NCI-H1092 treated with DMSO at 0.1 percent for 48 hours (cell line): ENCODE data around the gene GXYLT2.

Experiments used
- DNase-seq: peaks from one replicate; lab custom pipeline; 2025; lab: John Stamatoyannopoulos, UW

GXYLT2 gene

DNA sequence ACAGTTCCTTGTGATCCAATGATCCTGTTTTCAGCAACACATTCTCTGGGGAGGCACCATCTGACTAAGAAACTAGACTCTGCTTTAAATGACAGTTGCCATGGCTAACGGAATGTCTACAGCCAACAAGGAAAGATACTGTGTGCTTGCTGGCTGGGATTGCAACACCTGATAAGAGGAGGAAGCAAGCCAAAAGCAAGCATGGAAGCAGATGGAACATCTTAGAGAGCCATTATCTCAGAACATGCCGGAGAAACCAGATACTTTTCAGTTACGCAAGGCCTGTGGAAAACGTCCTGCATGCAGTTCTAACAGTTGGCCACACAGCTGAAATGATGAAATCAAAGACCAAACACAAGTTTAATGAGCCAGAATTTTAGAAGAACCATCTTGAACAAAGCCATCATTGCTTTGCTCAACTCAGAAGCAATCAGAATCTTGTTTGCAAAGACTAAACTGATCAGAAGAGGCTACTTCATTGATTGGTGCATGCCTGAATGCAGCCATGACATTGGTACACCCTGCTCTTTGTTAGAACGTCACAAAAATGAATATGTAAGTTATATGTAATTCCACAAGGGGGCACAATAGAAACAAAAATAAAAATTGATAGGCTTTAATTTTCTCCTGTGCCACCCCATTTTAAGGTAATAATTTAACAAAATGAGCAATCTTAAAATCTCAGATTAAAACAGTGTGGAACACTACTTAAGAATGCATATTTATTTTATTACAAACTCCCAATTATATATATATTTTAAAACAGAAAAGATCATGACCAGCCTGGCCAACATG, 50.8 kb downstream of the GXYLT2 start:
- DNase-seq = peak; percentile 51

DNA sequence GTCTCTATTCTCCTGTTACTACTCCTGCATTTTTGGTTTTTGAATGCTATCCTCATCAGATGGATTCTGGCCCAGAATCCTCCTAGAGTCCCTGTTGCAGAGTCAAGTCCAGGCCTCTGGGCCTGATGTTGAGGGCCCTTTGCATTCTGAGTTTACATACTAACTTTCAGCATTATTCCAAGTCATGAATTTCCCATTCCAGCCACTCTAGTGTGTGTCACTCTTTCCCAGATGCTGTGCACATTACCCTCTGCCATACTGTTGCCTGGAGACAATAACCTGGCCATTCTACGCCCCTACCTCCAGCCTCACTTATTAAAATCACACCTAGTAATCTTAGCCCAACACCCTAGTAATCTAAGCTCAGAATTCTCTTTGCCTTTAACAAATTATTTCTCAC, 53.4 kb downstream of the GXYLT2 start:
- DNase-seq = no peak

DNA sequence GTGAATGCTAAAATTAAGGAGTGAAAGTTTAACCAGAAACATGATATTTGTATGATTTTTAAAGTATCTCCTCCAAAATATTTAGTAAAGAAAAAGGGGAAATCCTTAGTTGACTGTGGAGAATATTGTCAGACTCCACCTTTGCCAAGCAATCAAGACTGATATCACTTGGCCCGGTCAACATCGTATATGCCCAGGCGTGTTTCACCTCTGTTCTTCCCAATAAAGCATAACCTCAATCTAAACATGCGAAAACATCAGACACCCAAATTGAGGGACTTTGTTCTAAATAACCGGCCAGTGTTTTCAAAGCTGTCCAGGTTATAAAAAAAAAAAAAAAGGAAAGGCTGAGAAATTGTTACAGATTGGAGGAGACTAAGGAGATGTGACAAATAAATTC, 54.6 kb downstream of the GXYLT2 start:
- no peak for DNase-seq

DNA sequence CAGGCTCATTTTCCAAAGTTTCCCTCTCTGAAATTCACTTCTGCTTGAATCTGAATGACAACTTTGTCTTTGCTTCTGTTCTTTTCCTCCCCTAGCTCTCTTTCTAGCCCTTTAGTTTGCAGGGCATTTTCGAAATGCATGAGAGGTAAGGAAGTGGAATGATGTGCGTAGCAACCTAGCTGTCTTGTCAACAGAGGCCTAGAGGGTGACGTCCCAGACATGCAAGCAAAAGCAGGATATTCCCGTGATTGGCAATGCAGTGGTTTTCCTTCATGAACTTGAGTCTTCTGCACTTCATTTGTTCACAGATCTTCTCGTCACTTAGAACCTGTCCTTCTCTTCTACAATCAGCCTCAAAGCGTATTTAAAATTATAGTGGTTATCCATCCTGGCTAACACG, 56.9 kb downstream of the GXYLT2 start:
- DNase-seq = no peak

DNA sequence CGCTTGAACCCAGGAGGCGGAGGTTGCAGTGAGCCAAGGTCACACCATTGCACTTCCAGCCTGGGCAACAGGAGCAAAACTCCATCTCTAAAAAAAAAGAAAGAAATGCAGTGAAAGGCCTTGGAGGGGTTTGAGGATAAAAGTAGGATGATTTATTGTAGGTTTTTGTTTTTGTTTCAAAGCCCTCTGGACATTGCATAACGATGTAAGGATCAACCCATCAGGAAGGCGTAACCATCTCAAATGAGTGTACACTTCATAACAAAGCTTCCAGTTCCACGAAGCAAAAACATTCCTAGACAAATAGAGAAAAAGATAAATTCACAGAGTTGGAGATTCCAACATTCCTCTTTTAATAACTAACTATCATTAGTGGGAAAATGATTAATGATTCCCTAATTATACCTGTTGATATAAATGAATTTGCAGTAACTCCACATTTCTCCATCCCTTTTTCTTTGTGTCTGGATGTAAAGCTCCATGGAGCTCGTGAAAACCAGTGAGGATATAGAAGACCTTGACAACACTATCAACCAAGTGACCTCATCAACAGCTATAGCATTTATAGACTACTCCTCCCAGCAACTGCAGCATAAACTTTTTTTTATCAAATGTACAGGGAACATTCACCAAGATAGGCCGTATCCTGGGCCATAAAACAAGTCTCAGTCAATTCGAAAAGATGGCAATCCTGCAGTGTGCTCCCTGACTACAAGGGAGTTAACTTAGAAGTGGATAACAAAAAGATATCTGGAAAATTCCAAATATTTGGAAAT, 60.1 kb downstream of the GXYLT2 start:
- no peak for DNase-seq

DNA sequence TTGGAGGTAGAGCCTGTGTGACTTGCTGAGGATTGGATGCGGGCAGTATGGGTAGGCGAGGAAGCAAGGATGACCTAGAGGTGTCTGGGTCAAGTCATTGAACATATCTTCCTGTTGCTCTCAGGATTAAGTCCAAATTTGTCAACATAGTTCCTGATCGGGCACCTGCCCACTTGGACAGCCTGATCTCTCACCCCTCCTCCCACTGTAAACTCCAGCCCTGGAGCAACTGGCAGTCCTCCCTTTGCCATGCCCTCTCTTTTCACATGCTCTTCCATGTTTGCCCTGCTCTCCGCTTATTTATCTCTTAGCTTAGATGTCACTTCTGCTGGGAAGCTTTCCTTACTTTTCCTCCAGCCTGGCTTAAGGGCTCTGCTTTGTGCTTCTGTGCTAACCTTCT, 61.2 kb downstream of the GXYLT2 start:
- no peak for DNase-seq

DNA sequence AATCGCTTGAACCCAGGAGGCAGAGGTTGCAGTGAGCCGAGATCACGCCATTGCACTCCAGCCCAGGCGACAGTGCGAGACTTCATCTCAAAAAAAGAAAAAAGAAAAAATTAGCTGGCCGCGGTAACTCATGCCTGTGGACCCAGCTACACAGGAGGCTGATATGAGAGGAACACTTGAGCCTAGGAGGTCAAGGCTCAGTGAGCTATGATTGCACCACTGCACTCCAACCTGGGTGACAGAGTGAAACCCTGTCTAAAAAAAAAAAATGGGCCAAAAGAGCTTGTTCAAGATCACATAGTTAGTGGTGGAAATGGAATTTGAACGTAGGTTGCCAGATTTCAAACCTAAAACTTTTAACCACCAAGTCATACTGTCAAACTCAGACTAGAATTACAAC, 62.5 kb downstream of the GXYLT2 start:
- DNase-seq = no peak

DNA sequence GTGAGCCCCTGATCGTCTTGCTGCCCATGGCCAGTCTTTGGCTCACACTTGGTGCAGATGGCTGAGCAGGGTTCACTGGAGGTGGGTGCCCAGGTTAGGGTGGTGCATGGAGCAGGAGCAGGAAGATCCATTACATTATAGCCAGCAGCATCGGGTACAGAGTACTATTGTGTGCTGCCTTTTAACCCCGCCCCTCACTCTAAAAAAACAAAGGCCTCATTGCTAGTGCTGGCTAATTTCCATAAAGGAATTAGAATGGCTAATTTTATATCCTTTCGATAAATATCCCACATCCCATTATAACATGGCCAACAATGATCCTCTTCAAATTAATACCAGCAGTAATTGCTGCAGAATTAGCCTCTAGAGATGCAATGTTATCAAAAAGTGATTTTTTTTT, 63.0 kb downstream of the GXYLT2 start:
- DNase-seq = no peak

DNA sequence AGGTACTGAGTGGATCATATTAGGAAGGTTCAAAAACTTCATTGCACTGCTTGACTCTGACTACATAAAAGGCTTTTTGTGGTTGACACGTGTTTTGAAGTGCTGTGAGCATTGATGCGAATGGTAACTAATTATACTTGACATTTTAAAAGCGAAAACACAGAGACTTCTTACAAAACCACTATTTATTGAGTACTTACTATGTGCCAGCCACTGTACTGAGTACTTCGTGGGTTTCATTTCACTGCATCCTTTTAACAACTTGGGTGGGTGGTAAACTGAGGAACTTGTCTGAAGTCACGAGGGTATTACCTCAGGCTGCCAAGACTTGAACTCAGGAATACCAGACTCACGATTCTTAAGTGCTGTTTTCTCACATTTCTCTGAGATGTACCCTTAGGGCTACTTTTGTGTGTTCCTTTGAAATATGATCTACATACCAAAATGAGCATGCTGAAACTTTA, 63.4 kb downstream of the GXYLT2 start:
- DNase-seq = no peak

DNA sequence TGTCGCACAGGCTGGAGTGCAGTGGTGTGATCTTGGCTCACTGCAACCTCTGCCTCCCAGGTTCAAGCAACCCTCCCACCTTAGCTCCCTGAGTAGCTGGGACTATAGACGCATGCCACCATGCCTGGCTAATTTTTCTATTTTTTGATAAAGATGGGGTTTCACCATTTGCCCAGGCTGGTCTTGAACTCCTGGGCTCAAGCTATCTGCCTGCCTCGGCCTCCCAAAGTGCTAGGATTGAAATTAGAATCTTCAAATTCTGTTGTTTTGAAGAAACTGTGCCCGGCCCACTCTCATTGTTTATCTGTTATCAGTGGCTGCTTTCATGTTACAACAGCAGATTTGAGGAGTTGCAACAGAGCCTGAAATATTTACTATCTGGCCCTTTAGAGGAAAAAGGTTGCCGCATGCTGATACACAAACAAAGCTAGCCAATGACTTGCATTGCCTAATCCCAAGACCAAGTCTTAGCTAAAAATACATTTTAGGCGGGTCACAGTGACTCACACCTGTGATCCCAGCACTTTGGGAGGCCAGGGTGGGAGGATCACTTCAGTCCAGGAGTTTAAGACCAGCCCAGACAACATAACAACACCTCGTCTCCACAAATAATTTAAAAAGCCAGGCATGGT, 65.6 kb downstream of the GXYLT2 start:
- DNase-seq = no peak

DNA sequence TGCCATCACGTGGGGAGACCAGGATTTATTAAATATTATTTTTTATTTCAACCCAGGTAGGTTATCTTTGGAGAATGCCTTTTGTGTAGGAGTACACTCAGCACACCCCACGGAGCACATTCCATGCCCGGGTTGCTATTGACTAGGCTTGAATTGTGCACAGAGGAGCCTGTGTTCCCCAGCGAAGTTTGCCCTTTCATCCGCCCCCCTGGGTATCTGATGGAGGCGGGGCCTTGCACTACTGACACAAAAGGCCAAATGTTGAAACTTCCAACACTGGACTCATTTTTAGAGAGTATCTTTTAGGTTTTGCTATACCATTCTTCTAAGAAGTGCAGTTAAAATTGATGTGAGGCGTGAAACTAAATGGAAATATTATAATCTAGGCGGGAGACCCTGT, 69.5 kb downstream of the GXYLT2 start:
- no peak for DNase-seq

DNA sequence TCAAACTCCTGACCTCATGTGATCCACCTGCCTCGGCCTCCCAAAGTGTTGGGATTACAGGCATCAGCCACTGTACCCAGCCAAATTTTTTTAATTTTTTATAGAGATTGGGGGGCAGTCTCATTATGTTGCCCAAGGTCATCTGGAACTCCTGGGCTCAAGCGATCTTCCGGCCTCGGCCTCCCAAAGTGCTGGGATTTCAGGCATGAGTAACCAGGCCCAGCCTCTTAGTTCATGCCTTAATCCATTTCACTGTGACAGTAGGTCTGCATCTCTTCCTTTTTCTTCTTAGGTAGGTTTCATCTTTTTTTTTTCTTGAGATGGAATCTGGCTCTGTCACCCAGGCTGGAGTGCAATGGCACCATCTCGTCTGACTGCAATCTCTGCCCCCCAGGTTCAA, 71.5 kb downstream of the GXYLT2 start:
- DNase-seq = no peak

DNA sequence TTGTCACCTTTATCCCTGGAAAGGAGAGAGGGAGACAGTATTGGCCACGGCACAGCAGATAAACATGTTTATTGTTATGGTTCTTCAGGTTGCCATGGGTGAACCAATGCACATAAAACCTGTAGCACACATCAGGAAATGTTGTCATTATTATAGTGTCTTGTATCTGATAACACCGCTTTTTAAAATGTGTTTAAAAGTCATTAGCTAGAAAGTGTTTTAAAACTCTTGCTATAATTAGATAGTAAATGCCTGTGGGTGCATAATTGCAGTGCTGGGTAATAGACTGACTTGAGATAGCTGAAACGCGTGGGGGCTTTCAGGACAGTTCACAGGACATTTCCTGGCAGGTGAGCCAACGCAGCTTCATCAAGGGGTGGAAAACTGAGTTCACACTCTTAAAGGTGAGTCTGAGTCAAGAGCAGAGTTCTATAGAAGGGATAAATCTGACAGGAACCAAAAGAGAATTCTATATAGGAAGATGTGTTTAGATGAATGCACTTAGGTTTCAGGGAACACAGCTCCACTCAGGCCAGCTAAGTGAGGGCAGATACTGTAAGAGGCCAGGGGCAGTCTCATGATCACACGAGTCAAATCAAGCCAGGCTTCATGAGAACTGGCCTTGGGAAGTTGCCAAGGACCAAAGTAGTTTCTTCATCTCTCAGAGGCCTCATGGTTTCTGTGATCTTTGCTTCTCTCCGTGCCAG, 73.1 kb downstream of the GXYLT2 start:
- no peak for DNase-seq

DNA sequence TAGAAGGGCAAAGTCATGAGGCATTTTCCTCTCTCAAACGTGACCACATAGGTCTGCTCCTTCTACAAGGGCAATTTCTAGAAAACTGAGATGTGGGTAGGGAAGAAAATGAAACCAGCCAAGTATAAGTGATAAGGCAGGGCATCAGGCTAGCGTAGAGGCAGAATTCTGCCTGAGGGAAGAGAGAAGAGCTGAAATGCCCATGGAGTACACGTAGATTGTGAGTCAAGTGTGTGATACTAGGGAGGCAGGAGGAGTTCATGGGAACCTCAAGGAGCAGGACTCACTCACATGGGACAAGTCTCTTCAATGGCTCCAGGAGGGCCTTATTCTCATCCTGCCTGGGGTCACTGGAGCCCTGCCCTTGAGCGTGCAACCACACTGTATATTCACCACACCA, 73.9 kb downstream of the GXYLT2 start:
- DNase-seq = no peak

DNA sequence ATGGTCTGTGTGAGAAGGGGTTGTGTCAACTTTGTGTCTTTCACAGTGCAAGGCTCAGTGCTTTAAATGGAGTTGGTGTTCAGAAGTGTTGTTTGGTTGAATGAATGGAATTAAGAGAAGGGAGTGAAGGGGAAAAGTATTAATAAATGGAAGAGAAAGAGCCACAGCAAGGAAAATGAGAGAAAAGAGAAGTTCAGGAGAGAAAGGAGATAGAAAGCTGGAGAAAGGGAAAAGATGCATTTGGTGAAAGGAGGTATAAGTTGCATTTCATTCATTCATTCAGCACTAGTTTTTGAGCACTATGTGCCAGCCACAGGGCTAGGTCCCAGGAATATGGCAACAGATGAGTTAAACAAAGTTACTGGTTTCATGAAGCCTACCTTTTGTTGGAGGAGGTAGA, 74.5 kb downstream of the GXYLT2 start:
- no peak for DNase-seq

DNA sequence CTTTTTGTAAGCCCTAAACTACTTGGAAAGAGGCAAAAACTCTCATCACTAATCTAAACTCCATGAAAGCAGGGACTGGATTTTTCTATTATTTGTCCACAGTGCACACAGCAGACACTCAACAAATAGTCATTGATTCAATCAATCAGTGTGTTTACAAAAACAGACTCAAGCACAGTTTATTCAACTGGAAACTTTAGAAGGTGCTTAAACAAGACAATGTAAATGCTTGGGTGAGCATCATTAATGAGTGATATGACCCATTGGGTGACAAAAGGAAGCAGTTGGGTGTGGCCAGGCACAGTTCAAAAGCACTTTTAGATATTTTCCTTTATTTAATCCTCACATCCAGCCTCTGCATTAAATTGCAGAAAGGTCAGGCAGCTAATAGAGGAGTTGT, 76.8 kb downstream of the GXYLT2 start:
- no peak for DNase-seq

DNA sequence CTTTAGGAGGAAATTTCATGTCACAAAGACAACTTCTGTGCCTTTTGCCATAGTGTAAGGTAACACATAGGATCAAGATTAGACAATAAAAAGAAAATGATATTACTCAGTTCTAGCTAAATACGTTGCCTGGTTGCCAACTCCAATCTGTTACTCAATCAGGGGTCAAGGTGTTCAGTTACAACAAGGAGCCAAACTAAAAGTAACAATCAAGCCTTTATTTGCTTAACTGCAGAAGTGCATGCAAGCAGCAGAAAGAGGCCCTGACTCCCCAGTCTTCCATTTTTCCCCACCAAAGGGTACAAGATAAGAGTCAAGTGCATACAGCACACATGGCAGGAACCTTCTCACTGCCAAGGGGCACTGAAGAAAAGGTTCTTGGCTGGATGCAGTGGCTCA, 80.4 kb downstream of the GXYLT2 start:
- no peak for DNase-seq

DNA sequence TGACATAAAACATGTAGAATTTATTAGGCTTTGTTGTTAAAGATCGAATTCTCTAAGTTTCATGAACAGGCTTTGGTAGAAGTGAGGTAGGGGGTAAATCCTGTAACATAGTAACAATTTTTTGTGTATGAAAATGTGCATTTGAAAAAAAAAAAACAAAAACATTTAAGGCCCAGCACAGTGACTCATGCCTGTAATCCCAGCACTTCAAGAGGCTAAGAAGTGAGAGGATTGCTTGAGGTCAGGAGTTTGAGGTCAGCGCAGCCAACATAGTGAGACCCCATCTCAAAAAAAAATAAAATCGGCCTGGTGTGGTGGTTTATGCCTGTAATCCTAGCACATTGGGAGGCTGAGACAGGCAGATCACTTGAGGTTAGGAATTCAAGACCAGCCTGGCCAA, 81.9 kb downstream of the GXYLT2 start:
- no peak for DNase-seq

DNA sequence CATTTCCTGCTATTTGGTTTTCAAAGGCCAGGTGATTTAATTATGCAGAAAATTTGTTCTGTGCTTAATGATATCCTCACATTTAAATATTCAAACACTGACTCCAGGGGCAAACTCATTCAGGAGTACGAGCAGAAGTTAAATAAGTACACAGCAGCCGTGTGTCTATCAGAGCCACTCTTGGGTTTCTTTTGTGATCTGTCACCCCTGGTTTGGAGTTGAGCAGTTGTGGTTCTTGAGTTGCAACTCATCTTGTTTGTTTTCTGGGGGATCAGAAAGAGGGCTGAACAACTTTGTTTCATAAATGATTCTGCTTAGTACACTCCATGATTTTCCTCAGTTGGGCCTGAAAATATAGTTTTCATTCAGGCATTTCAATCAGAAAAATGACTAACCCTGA, 83.1 kb downstream of the GXYLT2 start:
- no peak for DNase-seq

DNA sequence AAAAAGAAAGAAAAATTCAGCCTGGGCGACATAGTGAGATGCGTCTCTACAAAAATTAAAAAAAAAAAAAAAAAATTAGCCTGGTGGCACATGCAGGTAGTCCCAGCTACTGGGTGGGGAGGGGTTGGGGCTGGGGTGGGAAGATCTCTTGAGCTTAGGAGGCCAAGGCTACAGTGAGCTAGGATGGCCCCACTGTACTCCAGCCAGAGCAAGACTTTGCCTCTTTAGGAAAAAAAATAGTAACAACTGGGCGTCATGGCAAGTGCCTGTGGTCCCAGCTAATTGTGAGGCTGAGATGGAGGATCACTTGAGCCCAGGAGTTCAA, 84.8 kb downstream of the GXYLT2 start:
- DNase-seq = no peak

DNA sequence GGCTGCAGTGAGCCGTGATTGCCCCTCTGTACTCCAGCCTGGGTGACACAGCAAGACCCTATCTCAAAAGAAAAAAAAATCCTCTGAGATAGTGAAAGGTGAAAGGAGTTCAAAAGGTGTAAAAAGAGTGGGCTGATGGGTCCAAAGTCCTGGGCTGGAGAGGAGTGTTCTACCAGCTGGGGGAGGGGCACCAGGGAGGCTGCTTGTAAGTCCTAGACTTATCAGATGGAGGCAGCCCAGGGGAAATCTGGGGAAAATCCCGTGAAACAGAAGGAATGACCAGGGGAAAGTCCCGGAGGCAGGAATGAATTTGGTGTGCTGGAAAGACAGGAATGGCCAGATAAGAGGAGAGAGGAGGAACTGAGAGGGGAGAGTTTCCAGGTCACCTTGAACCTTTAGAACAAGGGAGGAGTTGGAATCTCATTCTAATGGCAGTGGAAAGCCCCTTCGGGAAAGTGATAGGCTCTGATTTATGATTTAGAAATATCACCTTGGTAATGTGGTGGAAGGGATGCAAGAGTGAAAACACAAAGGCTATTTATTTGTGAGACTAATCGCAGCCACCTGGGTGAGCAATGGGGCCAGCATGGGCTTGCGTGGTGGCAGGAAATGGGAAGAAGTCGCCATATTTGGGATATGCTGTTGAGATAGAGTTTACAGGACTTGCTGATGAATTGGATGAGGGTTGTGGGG, 85.3 kb downstream of the GXYLT2 start:
- no peak for DNase-seq

DNA sequence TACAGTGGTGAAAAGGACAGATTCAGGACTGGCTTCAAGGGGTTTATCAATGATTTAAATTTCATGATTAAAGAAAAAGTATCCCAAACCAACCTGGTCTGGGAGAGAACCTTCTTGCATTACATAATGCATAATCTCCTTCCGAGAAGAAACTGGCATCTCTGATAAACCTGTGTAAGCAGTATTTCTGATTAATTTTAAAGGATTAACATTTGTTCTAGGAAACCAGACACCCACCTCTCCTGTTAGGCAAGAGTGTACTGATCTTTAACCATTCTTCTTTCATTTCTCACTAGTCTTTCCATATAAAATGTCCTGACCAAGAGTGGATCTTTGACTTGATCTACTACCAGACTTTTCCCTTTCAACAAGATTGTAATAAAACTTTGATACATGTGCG, 85.9 kb downstream of the GXYLT2 start:
- no peak for DNase-seq
